Liver (tissue), 9 donors: ENCODE results near the gene SYNPO2. TPM values are rescaled to one million over a fixed set of nuclear protein-coding genes. Genes with fewer than 3 reads are reported as not detected.

ENCODE experiments used
- DNase-seq: peaks from one replicate; pipeline ENCODE4 v3.0.0-alpha.2; 2017; ENCODE audit warnings: low spot score
- H3K27ac ChIP-seq, 2 donors: one replicate each; pipeline ENCODE4 v1.7.0; 2013; ENCODE audit warnings: inconsistent platforms in 2 of 2, low read length in 2 of 2, control low read depth in 1 of 2, low read depth in 1 of 2, mild to moderate bottlenecking in 1 of 2
- H3K27me3 ChIP-seq, 4 donors: one replicate each; pipeline versions ENCODE4 v1.6.1 to v1.7.0; 2013; ENCODE audit warnings: low read length in 3 of 4, inconsistent platforms in 1 of 4, mild to moderate bottlenecking in 1 of 4, moderate library complexity in 1 of 4; ENCODE audit not compliant: control insufficient read depth in 4 of 4, insufficient read depth in 4 of 4
- H3K36me3 ChIP-seq, 4 donors: one replicate each; pipeline versions ENCODE4 v1.6.1 to v1.7.0; 2013; ENCODE audit warnings: low read length in 3 of 4, mild to moderate bottlenecking in 3 of 4, low read depth in 1 of 4, moderate library complexity in 1 of 4; ENCODE audit not compliant: control insufficient read depth in 4 of 4, insufficient read depth in 3 of 4
- H3K4me1 ChIP-seq, 4 donors: one replicate each; pipeline versions ENCODE4 v1.6.1 to v1.7.0; 2013; ENCODE audit warnings: low read length in 3 of 4, mild to moderate bottlenecking in 3 of 4, moderate library complexity in 1 of 4; ENCODE audit not compliant: control insufficient read depth in 4 of 4, insufficient read depth in 4 of 4
- H3K4me3 ChIP-seq, 3 donors: one replicate each; pipeline versions ENCODE4 v1.6.1 to v1.7.0; 2013; ENCODE audit warnings: low read length in 3 of 3, control low read depth in 1 of 3, low read depth in 1 of 3, mild to moderate bottlenecking in 1 of 3
- H3K9ac ChIP-seq, 2 donors: one replicate each; pipeline ENCODE4 v1.7.0; 2013; ENCODE audit warnings: low read length in 2 of 2, mild to moderate bottlenecking in 2 of 2, moderate library complexity in 2 of 2, control low read depth in 1 of 2, low read depth in 1 of 2
- H3K9me3 ChIP-seq, 4 donors: one replicate each; pipeline versions ENCODE4 v1.6.1 to v1.7.0; 2013; ENCODE audit warnings: low read length in 3 of 4; ENCODE audit not compliant: control insufficient read depth in 4 of 4
- EGR1 ChIP-seq, 2 donors: IDR thresholded peaks; 2 replicates each; pipeline ENCODE4 v1.6.1; 2016 to 2018; ENCODE audit warnings: antibody characterized with exemption in 2 of 2, low read depth in 2 of 2
- FOXA1 ChIP-seq: IDR thresholded peaks from 2 replicates; pipeline ENCODE4 v1.6.1; 2016; ENCODE audit warnings: antibody characterized with exemption
- HNF4A ChIP-seq, 2 donors: conservative IDR thresholded peaks; 2 replicates each; pipeline ENCODE4 v1.6.1; 2016; ENCODE audit warnings: antibody characterized with exemption in 2 of 2, mild to moderate bottlenecking in 2 of 2
- HNF4G ChIP-seq: IDR thresholded peaks from 2 replicates; pipeline ENCODE4 v1.6.1; 2016; ENCODE audit warnings: antibody characterized with exemption
- JUND ChIP-seq, 2 donors: IDR thresholded peaks; 2 replicates each; pipeline ENCODE4 v1.6.1; 2016; ENCODE audit warnings: antibody characterized with exemption in 2 of 2
- RAD21 ChIP-seq, 2 donors: IDR thresholded peaks; 2 replicates each; pipeline ENCODE4 v1.6.1; 2016; ENCODE audit warnings: antibody characterized with exemption in 2 of 2, mild to moderate bottlenecking in 2 of 2
- RXRA ChIP-seq, 2 donors: IDR thresholded peaks; 2 replicates each; pipeline ENCODE4 v1.6.1; 2017 to 2018; ENCODE audit warnings: antibody characterized with exemption in 2 of 2, mild to moderate bottlenecking in 1 of 2
- SP1 ChIP-seq: IDR thresholded peaks from 2 replicates; pipeline ENCODE4 v1.6.1; 2018; ENCODE audit warnings: antibody characterized with exemption, mild to moderate bottlenecking
- TAF1 ChIP-seq: conservative IDR thresholded peaks from 2 replicates; pipeline ENCODE4 v1.6.1; 2016; ENCODE audit warnings: antibody characterized with exemption, mild to moderate bottlenecking
- WGBS: extraction: QIAGEN DNeasy Blood & Tissue Kit; methylation state at CpG from one replicate; pipeline ENCODE4 v1.1.7; 2013; 5-methylcytosine and 5-hydroxymethylcytosine counted together
- polyA plus RNA-seq, 2 donors: library from polyadenylated mRNA; stranded (reverse) in 1 of 2; unstranded in 1 of 2; fragments of 200-250 nt in 1 of 2; fragments of >200 nt in 1 of 2; fragmentation: Nextera tagmentation in 1 of 2; extraction: Ambion mirVana in 1 of 2; gene quantifications; one replicate each; pipeline versions ENCODE4 v1.2.1 to v1.2.3, GENCODE V29; 2013 to 2015
- total RNA-seq, 2 donors: library from RNA; depleted of rRNA; stranded (reverse); fragments of >200 nt; gene quantifications; one replicate each; pipeline ENCODE4 v1.2.3, GENCODE V29; 2014
- TF ChIP-seq, protein P1 (sequence below): fragments of 150-350 bp; IDR thresholded peaks from 2 replicates; pipeline ENCODE4 v1.5.1; 2017; ENCODE audit warnings: improper control_type of control experiment, low read depth, low read length; ENCODE audit not compliant: missing input control
- TF ChIP-seq, protein P2 (sequence below): IDR thresholded peaks from 2 replicates; pipeline ENCODE4 v1.6.1; 2016; ENCODE audit warnings: antibody characterized with exemption, mild to moderate bottlenecking
- TF ChIP-seq, protein P3 (sequence below): IDR thresholded peaks from 2 replicates; pipeline ENCODE4 v1.6.1; 2016; ENCODE audit warnings: antibody characterized with exemption
- donor health status: healthy.
- donor health status: healthy.
- donor health status: healthy.
- donor health status: healthy.
- donor health status: healthy.

The SYNPO2 gene
- total and polyA plus RNA-seq, 4 donors = 2.4 to 10.9 (median 3.4) TPM

DNA sequence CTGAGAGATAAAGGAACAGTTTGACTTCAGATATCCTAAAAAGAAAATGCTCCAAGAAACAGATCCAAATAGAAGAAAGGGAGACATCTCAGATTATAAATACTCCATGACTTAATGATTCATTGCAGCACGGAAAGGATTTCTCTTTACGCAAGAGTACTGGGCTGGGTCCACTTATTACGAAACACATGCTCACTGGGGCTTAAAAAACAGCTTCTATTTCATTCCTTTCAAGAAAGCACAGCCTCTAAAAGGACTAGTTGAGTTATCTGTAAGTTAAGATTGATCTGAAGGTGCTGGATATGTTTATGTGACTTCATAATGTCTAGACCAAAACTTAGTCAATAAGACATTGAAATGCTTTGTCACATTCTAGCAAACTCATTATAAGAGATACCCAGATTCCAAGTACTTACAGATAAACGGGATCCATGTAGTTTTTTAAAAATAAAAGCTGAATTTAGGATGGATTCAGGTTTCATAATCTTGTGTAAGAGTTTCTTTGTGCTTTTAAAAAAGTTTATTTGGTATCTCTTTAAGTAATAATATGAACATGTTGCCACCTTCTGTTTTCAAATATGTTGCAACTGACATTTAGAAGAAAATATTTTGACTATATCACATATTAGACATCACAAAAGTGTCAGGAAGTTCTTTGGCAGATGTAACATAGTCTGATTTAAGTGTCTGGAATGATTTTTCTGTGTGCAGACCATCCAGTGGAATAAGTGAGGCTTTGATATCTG is 137.4 kb downstream of the SYNPO2 start:
- peak overlapping the region; percentile 6 to 15 for H3K27ac ChIP-seq

DNA sequence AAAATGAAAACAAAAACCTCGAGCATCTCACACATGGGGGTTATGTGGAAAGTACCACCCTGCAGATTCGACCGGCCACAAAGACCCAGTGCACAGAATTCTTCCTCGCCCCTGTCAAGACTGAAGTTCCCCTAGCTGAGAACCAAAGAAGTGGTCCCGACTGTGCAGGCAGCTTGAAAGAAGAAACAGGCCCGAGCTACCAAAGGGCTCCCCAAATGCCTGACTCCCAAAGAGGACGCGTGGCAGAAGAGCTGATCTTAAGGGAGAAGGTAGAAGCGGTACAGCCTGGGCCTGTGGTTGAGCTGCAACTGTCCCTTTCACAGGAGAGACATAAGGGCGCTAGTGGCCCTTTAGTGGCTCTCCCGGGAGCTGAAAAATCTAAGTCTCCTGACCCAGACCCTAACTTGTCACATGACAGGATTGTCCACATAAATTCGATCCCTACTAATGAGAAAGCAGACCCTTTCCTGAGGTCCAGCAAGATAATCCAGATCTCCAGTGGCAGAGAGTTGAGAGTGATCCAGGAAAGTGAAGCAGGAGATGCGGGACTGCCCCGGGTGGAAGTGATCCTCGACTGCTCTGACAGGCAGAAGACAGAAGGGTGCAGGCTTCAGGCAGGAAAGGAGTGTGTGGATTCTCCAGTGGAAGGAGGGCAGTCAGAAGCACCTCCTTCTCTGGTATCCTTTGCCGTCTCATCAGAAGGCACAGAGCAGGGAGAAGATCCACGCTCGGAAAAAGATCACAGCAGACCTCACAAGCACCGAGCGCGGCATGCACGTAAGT is 138.2 kb downstream of the SYNPO2 start:
- peaks cover 0 to 2% (median 0%) of the 10 kb centered on the region in 4 donors for H3K27me3 ChIP-seq
- WGBS = 79% methylated on average over 22 of the region's 22 CpGs
- H3K36me3 ChIP-seq = no peaks in the 10 kb centered on the region
- no peaks in the 10 kb centered on the region for H3K9me3 ChIP-seq
- H3K9ac ChIP-seq = no peak overlapping the region
- TF ChIP-seq SP1 (no peak), FOXA1 (no peak), EGR1 (IDR thresholded peaks at IDR 0.05; ENCODE audit: low read depth in 2 of 2) (no peak), RAD21 (IDR thresholded peaks at IDR 0.05) (no peak), TAF1 (peak; percentile 44)
- TF ChIP-seq, protein P1, sequence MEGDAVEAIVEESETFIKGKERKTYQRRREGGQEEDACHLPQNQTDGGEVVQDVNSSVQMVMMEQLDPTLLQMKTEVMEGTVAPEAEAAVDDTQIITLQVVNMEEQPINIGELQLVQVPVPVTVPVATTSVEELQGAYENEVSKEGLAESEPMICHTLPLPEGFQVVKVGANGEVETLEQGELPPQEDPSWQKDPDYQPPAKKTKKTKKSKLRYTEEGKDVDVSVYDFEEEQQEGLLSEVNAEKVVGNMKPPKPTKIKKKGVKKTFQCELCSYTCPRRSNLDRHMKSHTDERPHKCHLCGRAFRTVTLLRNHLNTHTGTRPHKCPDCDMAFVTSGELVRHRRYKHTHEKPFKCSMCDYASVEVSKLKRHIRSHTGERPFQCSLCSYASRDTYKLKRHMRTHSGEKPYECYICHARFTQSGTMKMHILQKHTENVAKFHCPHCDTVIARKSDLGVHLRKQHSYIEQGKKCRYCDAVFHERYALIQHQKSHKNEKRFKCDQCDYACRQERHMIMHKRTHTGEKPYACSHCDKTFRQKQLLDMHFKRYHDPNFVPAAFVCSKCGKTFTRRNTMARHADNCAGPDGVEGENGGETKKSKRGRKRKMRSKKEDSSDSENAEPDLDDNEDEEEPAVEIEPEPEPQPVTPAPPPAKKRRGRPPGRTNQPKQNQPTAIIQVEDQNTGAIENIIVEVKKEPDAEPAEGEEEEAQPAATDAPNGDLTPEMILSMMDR = no peak
- H3K27ac ChIP-seq = peak overlapping the region; percentile 6 to 15
- no peak for DNase-seq
- H3K4me3 ChIP-seq = no peak overlapping the region
- H3K4me1 ChIP-seq = no peaks in the 10 kb centered on the region

More for the DNA sequence above, 137.4 kb downstream of the SYNPO2 start:
- no peaks in the 10 kb centered on the region for H3K36me3 ChIP-seq
- WGBS = 39% methylated on average over 4 of the region's 4 CpGs
- TF ChIP-seq, protein P1 = no peak
- TF ChIP-seq HNF4A (conservative IDR thresholded peaks at IDR 0.05) = peak in 1 of 2 donors; percentile 25
- no peaks in the 10 kb centered on the region for H3K9me3 ChIP-seq
- H3K27me3 ChIP-seq = peaks cover 0 to 2% (median 0%) of the 10 kb centered on the region in 4 donors
- H3K4me3 ChIP-seq = no peak overlapping the region
- no peak for DNase-seq
- no peak overlapping the region for H3K9ac ChIP-seq
- no peaks in the 10 kb centered on the region for H3K4me1 ChIP-seq

DNA sequence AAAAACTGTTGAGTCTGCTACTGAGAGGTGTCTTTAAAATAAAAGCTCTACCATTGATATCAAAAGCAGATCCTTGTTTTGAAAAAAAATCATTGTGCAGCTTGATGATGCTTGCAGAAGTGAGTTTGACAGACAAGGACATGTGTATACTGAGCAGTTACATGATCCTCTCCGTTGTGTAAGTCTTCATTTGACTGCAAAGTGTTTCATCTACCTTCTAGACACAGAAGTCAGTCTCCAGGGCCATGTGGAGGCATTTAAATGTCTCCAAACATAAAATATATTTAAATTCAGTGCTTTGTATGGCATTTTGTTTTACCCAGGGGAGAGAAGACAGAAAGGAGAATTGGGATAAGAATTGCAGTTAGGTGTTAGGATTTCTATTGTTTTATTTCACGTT is 139.2 kb downstream of the SYNPO2 start:
- no peak for DNase-seq
- H3K9me3 ChIP-seq = no peaks in the 10 kb centered on the region
- H3K27me3 ChIP-seq = peaks cover 0 to 2% (median 0%) of the 10 kb centered on the region in 4 donors
- no peaks in the 10 kb centered on the region for H3K36me3 ChIP-seq
- no peaks in the 10 kb centered on the region for H3K4me1 ChIP-seq
- no peak overlapping the region for H3K4me3 ChIP-seq
- TF ChIP-seq TAF1 (no peak), RXRA (IDR thresholded peaks at IDR 0.05) (no peak), FOXA1 (no peak), RAD21 (IDR thresholded peaks at IDR 0.05) (no peak), JUND (IDR thresholded peaks at IDR 0.05) (no peak), EGR1 (IDR thresholded peaks at IDR 0.05; ENCODE audit: low read depth in 2 of 2) (no peak), HNF4G (no peak)
- TF ChIP-seq, protein P2, sequence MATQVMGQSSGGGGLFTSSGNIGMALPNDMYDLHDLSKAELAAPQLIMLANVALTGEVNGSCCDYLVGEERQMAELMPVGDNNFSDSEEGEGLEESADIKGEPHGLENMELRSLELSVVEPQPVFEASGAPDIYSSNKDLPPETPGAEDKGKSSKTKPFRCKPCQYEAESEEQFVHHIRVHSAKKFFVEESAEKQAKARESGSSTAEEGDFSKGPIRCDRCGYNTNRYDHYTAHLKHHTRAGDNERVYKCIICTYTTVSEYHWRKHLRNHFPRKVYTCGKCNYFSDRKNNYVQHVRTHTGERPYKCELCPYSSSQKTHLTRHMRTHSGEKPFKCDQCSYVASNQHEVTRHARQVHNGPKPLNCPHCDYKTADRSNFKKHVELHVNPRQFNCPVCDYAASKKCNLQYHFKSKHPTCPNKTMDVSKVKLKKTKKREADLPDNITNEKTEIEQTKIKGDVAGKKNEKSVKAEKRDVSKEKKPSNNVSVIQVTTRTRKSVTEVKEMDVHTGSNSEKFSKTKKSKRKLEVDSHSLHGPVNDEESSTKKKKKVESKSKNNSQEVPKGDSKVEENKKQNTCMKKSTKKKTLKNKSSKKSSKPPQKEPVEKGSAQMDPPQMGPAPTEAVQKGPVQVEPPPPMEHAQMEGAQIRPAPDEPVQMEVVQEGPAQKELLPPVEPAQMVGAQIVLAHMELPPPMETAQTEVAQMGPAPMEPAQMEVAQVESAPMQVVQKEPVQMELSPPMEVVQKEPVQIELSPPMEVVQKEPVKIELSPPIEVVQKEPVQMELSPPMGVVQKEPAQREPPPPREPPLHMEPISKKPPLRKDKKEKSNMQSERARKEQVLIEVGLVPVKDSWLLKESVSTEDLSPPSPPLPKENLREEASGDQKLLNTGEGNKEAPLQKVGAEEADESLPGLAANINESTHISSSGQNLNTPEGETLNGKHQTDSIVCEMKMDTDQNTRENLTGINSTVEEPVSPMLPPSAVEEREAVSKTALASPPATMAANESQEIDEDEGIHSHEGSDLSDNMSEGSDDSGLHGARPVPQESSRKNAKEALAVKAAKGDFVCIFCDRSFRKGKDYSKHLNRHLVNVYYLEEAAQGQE = no peak
- TF ChIP-seq, protein P3, sequence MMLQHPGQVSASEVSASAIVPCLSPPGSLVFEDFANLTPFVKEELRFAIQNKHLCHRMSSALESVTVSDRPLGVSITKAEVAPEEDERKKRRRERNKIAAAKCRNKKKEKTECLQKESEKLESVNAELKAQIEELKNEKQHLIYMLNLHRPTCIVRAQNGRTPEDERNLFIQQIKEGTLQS = no peak
- 65% methylated on average over 2 of the region's 2 CpGs for WGBS
- H3K27ac ChIP-seq = no peak overlapping the region
- no peak overlapping the region for H3K9ac ChIP-seq
